Mesenteric fat pad (tissue), 1 donor: ENCODE measurements around the gene ELF5. TPM values are rescaled to one million over a fixed set of nuclear protein-coding genes. Genes with fewer than 3 reads are reported as not detected.

Experiments used
- DNase-seq: peaks from one replicate; pipeline ENCODE4 v3.0.0-alpha.2; 2020; ENCODE audit warnings: low spot score
- total RNA-seq: library from RNA; stranded (reverse); fragmentation: NEBNext Ultra II Directional; extraction: Animal tissue kit (Norgen Biotek cat#: 25700); gene quantifications from one replicate; pipeline ENCODE4 v1.2.1, GENCODE V29; 2021
- donor health status: DM: yes; HTN: yes; CAD: no.

ELF5 gene
- total RNA-seq, 1 donor from 2014 or later, result not detected

GRCh38 chr11:34522188-34522587, 8.6 kb upstream of the ELF5 start:
- no peak for DNase-seq

DNA sequence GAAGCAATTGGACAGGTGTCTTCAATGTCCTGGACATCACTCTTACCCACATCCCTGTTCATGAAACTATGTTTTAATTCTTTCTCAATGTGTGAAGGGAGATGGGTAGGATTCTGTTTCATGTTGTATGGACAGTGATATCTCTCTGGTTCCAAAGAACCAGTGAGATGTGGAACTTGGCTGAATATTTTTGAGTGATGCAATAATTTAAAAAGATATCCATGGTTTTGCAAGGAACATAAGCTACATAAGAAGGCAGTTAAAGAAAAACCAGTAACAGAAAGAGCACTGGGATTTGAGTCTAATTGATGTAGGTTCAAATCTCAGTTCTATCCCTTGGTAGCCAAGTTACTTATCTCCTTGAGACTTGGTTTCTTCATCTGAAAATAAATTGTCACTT, 7.7 kb upstream of the ELF5 start:
- no peak for DNase-seq

GRCh38 chr11:34519595-34520235, 6.1 kb upstream of the ELF5 start:
- DNase-seq, result no peak

GRCh38 chr11:34516247-34517040, 2.9 kb upstream of the ELF5 start:
- DNase-seq, result no peak

GRCh38 chr11:34514597-34514996, 1.0 kb upstream of the ELF5 start:
- no peak for DNase-seq

DNA sequence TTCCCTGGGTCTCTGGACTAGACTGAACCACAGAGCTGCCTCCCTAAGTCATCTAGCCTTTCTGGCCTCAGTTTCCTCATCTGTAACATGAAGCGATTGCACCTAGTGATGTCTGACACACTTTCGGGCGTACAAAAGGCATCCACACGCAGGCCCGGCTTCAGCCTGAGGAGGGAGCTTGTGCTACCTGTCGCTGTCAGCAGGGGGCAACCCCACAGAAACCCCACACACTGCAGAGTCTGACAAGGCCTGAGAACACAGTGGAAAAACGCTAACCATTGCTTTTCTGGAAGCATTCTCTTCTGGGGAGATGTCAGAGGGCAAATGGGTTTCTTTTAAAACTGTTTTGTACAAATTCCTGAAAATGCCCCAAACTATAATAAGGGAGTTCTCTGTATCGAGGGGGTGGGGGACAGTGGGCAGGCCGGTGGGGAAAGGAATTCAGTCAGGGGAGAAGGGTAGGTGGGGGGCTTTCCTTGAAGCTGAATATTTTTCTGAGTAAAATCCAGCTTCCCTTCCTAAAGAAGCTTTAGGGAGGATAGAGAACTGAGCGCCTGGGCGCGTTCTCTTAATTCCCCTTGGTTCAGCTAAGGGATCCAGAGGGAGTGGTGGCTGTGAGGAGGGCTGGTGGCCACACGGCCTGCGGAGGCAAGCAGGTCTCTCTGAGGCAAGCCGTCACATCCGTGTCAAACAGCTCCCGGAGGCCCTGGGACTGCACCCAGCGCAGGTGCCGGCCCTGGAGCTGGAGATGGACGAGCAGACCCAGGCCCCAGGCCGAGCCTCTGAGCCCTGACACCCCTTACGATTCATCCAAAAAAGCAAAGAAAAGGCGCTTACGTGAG, 533 bp downstream of the ELF5 start:
- DNase-seq, result no peak

GRCh38 chr11:34510673-34511072, 2.9 kb downstream of the ELF5 start:
- DNase-seq, result no peak

- DNase-seq, result no peak
Observed at GRCh38 chr11:34510218-34510617, 3.4 kb downstream of the ELF5 start.

GRCh38 chr11:34509336-34509876, 4.2 kb downstream of the ELF5 start:
- no peak for DNase-seq

GRCh38 chr11:34508524-34508923, 5.1 kb downstream of the ELF5 start:
- no peak for DNase-seq

- DNase-seq, result no peak
Observed at GRCh38 chr11:34507610-34508009, 6.0 kb downstream of the ELF5 start.

- no peak for DNase-seq
Observed at GRCh38 chr11:34507156-34507555, 6.4 kb downstream of the ELF5 start.

- no peak for DNase-seq
Observed at GRCh38 chr11:34505874-34506273, 7.7 kb downstream of the ELF5 start.

DNA sequence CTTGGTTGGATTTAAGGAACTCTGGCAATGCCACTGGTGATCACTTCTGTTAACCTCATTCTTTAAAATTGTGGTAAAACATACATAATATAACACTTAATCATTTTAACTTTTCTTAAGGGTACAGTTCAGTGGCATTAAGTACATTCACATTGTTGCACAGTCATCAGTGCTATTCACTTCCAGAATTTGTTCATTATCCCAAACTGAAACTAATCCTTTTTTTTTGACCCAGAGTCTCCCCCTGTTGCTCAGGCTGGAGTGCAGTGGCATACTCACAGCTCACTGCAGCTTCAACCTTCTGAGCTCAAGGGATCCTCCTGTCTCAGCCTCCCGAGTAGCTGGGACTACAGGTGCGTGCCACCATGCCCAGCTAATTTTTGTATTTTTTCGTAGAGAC, 10.6 kb downstream of the ELF5 start:
- no peak for DNase-seq

DNA sequence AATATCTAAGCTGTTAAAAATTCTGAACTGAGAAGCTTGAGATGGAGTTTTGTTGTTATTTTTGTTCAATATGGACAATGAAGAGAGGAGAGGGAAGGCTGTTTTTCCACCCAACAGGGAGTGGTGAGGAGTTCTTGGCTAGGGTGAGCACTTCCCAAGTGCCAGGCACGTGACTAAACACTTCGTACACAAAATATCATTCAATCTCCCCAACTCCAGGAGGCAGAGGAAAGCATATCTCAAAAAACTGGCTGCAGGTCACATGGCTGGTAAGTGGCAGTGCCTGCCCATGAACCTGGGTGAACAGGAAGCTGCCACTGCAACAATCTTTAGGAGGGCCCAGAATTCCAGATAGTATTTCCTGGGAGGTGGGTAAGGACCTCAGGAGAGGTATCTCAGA, 11.6 kb downstream of the ELF5 start:
- DNase-seq, result no peak

GRCh38 chr11:34501500-34501899, 12.1 kb downstream of the ELF5 start:
- DNase-seq, result no peak

GRCh38 chr11:34499719-34500500, 13.7 kb downstream of the ELF5 start:
- no peak for DNase-seq

GRCh38 chr11:34495724-34496377, 17.7 kb downstream of the ELF5 start:
- no peak for DNase-seq

DNA sequence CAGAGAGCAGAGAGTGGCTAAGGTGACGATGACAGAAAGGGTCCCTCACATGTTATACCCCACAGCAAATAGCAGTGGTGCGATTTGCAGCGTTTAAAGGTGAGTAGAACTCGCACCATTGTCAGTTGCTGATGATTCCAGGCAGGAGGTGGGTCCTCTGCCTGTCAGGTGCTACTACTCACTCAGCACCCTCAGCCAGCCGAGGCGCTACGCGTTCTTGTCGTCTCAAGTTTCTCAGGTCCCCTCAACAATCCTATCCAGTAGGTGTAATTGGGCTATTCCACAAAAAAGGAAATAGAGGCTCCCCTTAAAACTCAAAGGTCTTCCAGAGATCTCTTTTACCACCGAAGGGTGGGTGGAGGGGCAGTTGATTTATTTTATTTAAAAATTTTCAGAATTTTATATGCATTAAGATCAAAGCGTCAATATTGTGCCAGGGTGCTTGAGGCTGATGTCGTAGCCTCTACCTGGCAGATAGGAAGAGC, 18.3 kb downstream of the ELF5 start:
- no peak for DNase-seq

- DNase-seq, result no peak
Observed at GRCh38 chr11:34493926-34494595, 19.5 kb downstream of the ELF5 start.
